NCI-H748 treated with DMSO at 0.1 percent for 48 hours (cell line): ENCODE results near the gene PI4K2A.
A peak's percentile ranks its signal among the peaks of the same experiment; 100 is the strongest.

Source experiments
- DNase-seq: peaks from one replicate; lab custom pipeline; 2025; lab: John Stamatoyannopoulos, UW

PI4K2A gene

GRCh38 chr10:97707134-97707861 lies 66.8 kb downstream of the PI4K2A start:
- DNase-seq: no peak

- DNase-seq: no peak
Measured at GRCh38 chr10:97708167-97708566, 67.7 kb downstream of the PI4K2A start.

GRCh38 chr10:97708976-97709946 lies 68.8 kb downstream of the PI4K2A start:
- DNase-seq: peak; percentile 7

GRCh38 chr10:97711640-97712572 lies 71.4 kb downstream of the PI4K2A start:
- no peak for DNase-seq

- no peak for DNase-seq
Measured at GRCh38 chr10:97713339-97713825, 72.9 kb downstream of the PI4K2A start, which contains the start of gene MARVELD1. Gene MARVELD1, plus strand, starts transcription at chr10:97713730. Its CDS starts 147 bp downstream, at chr10:97713877.

- DNase-seq: peak; percentile 18
Measured at GRCh38 chr10:97713826-97714400, 73.4 kb downstream of the PI4K2A start.

- DNase-seq: no peak
Measured at GRCh38 chr10:97714401-97715258, 74.2 kb downstream of the PI4K2A start.

GRCh38 chr10:97715259-97715874 lies 74.9 kb downstream of the PI4K2A start:
- no peak for DNase-seq

GRCh38 chr10:97717627-97718026 lies 77.2 kb downstream of the PI4K2A start:
- DNase-seq: no peak

- DNase-seq: no peak
Measured at GRCh38 chr10:97718178-97718577, 77.7 kb downstream of the PI4K2A start.

GRCh38 chr10:97718659-97719142 lies 78.2 kb downstream of the PI4K2A start:
- DNase-seq: peak; percentile 45

- DNase-seq: no peak
Measured at GRCh38 chr10:97719602-97720001, 79.1 kb downstream of the PI4K2A start.

GRCh38 chr10:97721871-97722780 lies 81.7 kb downstream of the PI4K2A start:
- DNase-seq: no peak

GRCh38 chr10:97723001-97723400 lies 82.5 kb downstream of the PI4K2A start:
- no peak for DNase-seq

GRCh38 chr10:97724341-97724941 lies 84.0 kb downstream of the PI4K2A start:
- DNase-seq: no peak
